MM.1S (cell line): ENCODE measurements around the gene GAB2.
"Not testable (repeated sequence)": the region's sequence is repeated elsewhere in the genome, so short reads cannot be mapped to it uniquely, and the experiment has no call there.

ENCODE experiments used
- CTCF ChIP-seq: fragments of 300-600 bp; sonication (generic); IDR thresholded peaks from 2 replicates; pipeline ENCODE4 v1.5.1; 2016; ENCODE audit warnings: antibody characterized with exemption, low read length, mixed read lengths
- EZH2 ChIP-seq: fragments of 300-600 bp; sonication (generic); optimal IDR thresholded peaks from 2 replicates; pipeline ENCODE3; 2017; ENCODE audit warnings: low read depth, mild to moderate bottlenecking, antibody characterized with exemption, low read length, mixed read lengths
- EZH2phosphoT487 ChIP-seq: fragments of 300-600 bp; sonication (generic); IDR thresholded peaks from 2 replicates; pipeline ENCODE4 v1.6.1; 2018; ENCODE audit warnings: antibody characterized with exemption, low read length

GRCh38 chr11:78357425-78357824 is 60.2 kb downstream of the GAB2 start:
- TF ChIP-seq EZH2, CTCF, EZH2phosphoT487: not testable (repeated sequence)
